Measurements from ENCODE around the gene ZNF319. TPM values are rescaled to one million over a fixed set of nuclear protein-coding genes. Genes with fewer than 3 reads are reported as not detected.

ZNF319 gene
- total and polyA plus RNA-seq, 2 of the 4 experiments (the other 2 are of a cell fraction): 0.90 to 6.3 TPM

DNA sequence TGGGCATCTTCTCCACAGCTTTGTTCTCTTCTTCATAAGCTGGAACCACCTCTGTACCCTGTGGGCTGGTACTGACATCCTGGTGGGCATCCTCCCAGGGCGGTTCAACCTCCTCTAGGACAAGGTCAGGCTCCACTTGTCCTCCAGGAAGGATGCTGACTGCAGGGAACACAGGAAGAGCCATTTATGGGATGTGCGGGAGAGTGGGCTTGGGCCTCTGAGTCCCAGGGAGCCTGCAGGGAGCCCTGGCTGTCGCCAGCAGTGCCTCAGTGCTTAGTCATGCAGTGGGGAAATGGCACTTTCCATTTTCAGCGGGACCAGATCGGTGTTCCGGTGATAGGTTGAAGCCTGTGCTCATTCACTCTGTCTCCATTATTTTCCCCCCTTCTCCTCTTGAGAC, 50.1 kb downstream of the ZNF319 start:
- CTCF ChIA-PET: no interaction called here

More for the DNA sequence above, 50.1 kb downstream of the ZNF319 start:
- no peak overlapping the region for H4K8ac ChIP-seq (ENCODE audit: low read depth in 2 of 2, low read length in 2 of 2)
- ATAC-seq (ENCODE audit: low read depth) (no peak), DNase-seq (no peak)
- dilution Hi-C loops (cut with HindIII; ENCODE audit: low sequenced_read_pairs, unreplicated experiment) (no loop called here), intact Hi-C loops (cut with micrococcal nuclease) (no loop called here), in situ Hi-C loops (cut with MboI; ENCODE audit: low sequenced_read_pairs) (no loop called here)
- no peak overlapping the region for H4K91ac ChIP-seq (ENCODE audit: insufficient read depth, low read depth, low read length)
- WGBS, 2 experiments (ENCODE audit: extremely low coverage in 2 of 2, insufficient read length in 1 of 2): no CpG with 5 or more reads among the region's 6 CpGs
- no peak overlapping the region for H2BK20ac ChIP-seq (ENCODE audit: low read depth, low read length)
- no peak overlapping the region for H3K14ac ChIP-seq (replicated peaks; ENCODE audit: low read depth, low read length)
- no peaks in the 10 kb centered on the region; the same call in 1 of the 2 replicates for H3K9me3 ChIP-seq (ENCODE audit: control insufficient read depth, insufficient read depth, low read length)
- no peak overlapping the region for H2AFZ ChIP-seq (replicated peaks; ENCODE audit: low read length, poor library complexity)
- no peak overlapping the region for H3K27ac ChIP-seq (ENCODE audit: insufficient read depth, low read length)
- no peaks in the 10 kb centered on the region for H3K79me1 ChIP-seq (ENCODE audit: low read depth in 1 of 2, low read length in 2 of 2)
- H4K20me1 ChIP-seq (ENCODE audit: insufficient read depth, low read length): no peaks in the 10 kb centered on the region
- peaks cover 42% of the 10 kb centered on the region for H3K27me3 ChIP-seq (ENCODE audit: control insufficient read depth, insufficient read depth, low read length)
- H3K9me1 ChIP-seq (ENCODE audit: insufficient read depth, low read length): no peaks in the 10 kb centered on the region
- BruUV-seq (replicated peaks): no TSS peak
- H3K56ac ChIP-seq (ENCODE audit: extremely low read depth, insufficient read depth, low read length): no peak overlapping the region
- H3K18ac ChIP-seq (ENCODE audit: low read depth, low read length): no peak overlapping the region
- H3K9ac ChIP-seq (ENCODE audit: low read depth, low read length): no peak overlapping the region
- no peaks in the 10 kb centered on the region for H3K36me3 ChIP-seq (ENCODE audit: control insufficient read depth, insufficient read depth, low read length)
- H3K4me3 ChIP-seq (ENCODE audit: insufficient read depth, low read depth, low read length): no peak overlapping the region
- H4K5ac ChIP-seq (ENCODE audit: low read depth, low read length): no peak overlapping the region
- no peak overlapping the region for H3K4me2 ChIP-seq (ENCODE audit: low read depth, low read length)
- H2AK9ac ChIP-seq (replicated peaks; ENCODE audit: low read depth, low read length, poor library complexity): no peak overlapping the region
- no peak overlapping the region for H2AK5ac ChIP-seq (ENCODE audit: low read depth, low read length)
- no peak overlapping the region for H3K23ac ChIP-seq (ENCODE audit: low read depth, low read length)
- no peak for TF ChIP-seq BHLHE40 (IDR thresholded peaks at IDR 0.05; ENCODE audit: low read depth, low read length)
- no peak for TF ChIP-seq NFE2L2 (IDR thresholded peaks at IDR 0.05; ENCODE audit: low read depth, low read length)
- TF ChIP-seq, protein P1, sequence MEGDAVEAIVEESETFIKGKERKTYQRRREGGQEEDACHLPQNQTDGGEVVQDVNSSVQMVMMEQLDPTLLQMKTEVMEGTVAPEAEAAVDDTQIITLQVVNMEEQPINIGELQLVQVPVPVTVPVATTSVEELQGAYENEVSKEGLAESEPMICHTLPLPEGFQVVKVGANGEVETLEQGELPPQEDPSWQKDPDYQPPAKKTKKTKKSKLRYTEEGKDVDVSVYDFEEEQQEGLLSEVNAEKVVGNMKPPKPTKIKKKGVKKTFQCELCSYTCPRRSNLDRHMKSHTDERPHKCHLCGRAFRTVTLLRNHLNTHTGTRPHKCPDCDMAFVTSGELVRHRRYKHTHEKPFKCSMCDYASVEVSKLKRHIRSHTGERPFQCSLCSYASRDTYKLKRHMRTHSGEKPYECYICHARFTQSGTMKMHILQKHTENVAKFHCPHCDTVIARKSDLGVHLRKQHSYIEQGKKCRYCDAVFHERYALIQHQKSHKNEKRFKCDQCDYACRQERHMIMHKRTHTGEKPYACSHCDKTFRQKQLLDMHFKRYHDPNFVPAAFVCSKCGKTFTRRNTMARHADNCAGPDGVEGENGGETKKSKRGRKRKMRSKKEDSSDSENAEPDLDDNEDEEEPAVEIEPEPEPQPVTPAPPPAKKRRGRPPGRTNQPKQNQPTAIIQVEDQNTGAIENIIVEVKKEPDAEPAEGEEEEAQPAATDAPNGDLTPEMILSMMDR (conservative IDR thresholded peaks at IDR 0.05; ENCODE audit: low read depth, low read length): no peak
- no peak for TF ChIP-seq SMC3 (IDR thresholded peaks at IDR 0.05; ENCODE audit: low read depth, low read length)
- TF ChIP-seq RCOR1 (IDR thresholded peaks at IDR 0.05; ENCODE audit: insufficient replicate concordance, low read length): no peak
- no peak for TF ChIP-seq RFX5 (IDR thresholded peaks at IDR 0.05; ENCODE audit: low read depth, low read length)
- TF ChIP-seq CEBPB (IDR thresholded peaks at IDR 0.05; ENCODE audit: low read depth, low read length): no peak
- TF ChIP-seq, protein P2, sequence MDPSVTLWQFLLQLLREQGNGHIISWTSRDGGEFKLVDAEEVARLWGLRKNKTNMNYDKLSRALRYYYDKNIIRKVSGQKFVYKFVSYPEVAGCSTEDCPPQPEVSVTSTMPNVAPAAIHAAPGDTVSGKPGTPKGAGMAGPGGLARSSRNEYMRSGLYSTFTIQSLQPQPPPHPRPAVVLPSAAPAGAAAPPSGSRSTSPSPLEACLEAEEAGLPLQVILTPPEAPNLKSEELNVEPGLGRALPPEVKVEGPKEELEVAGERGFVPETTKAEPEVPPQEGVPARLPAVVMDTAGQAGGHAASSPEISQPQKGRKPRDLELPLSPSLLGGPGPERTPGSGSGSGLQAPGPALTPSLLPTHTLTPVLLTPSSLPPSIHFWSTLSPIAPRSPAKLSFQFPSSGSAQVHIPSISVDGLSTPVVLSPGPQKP (IDR thresholded peaks at IDR 0.05; ENCODE audit: borderline replicate concordance, low read depth, low read length): no peak
- TF ChIP-seq MXI1 (IDR thresholded peaks at IDR 0.05; ENCODE audit: borderline replicate concordance, low read depth, low read length): no peak
- H3K4ac ChIP-seq (ENCODE audit: low read depth, low read length): no peak overlapping the region
- POLR2A ChIA-PET (ENCODE audit: unreplicated experiment): no interaction called here
- H2BK5ac ChIP-seq (ENCODE audit: low read depth, low read length, poor library complexity, severe bottlenecking): no peak overlapping the region
- H3K4me1 ChIP-seq (ENCODE audit: control insufficient read depth, insufficient read depth, low read length): no peaks in the 10 kb centered on the region
- H2BK120ac ChIP-seq (ENCODE audit: low read depth, low read length): no peak overlapping the region
- no peak overlapping the region for H2BK15ac ChIP-seq (ENCODE audit: low read depth, low read length)
